ENCODE data around the gene CIZ1.
A peak's percentile ranks its signal among the peaks of the same experiment; 100 is the strongest.

The CIZ1 gene

DNA sequence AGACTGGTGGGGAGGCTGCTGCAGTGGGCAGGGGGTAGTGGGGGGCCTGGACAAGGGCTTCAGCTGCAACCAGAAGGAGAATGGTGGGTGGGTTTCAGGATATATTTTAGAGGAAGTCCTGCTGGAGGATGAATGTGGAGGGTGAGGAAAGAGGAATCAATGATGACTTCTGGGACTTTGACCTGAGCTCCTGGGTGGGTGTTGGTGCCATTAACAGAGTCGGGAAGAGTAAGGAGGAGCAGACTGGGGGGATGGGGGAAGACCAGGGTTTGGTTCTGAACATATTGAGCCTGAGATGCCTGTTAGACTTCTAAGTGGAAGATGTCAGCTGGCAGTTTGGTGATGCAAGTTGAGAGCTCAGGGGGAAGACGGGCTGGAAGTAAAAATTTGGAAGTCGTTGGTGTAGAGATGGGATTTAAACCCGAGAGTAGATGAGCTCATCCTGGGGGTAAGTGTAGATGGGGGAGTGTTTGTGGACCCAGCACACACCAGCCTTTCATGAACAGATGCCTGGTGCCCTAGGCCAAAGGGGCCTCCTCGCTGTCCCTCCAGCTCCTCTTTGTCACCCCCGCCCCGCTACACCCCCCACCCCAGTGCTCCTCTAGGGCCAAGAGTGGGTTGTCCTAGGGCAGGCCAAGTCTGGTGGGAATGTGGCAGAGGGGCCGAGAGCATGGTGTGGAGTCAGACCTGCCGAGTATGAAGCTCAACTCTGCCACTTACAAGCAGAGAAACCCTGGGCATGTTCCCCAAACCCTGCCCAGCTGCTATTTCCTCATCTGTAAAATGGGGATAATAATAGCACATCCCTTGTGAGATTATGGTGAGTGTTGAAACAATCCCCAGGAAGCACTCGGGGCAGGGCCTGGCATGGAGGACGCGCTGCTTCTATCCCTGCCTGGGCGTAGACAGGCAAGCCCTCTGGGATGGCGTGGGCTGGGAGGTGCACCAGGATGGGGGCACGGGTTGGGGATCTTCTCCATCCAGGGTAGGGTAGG lies 15.8 kb upstream of the CIZ1 start:
- Histone ChIP-seq H2BK5ac (ENCODE audit: low read length) (peak overlapping the region; percentile 17), H3K14ac (ENCODE audit: low read length) (no peak overlapping the region), H4K91ac (ENCODE audit: low read depth, low read length, poor library complexity) (no peak overlapping the region), H3K79me1 (ENCODE audit: low read depth, low read length) (peaks cover 9% of the 10 kb centered on the region), H3K27ac (replicated peaks; ENCODE audit: low read length) (no peak overlapping the region), H4K8ac (ENCODE audit: low read depth, low read length) (no peak overlapping the region), H3K23ac (ENCODE audit: low read depth, low read length, poor library complexity) (no peak overlapping the region), H3K18ac (ENCODE audit: low read length) (no peak overlapping the region), H3K4me2 (ENCODE audit: insufficient read depth, low read length, poor library complexity, severe bottlenecking) (no peak overlapping the region), H3K4me1 (ENCODE audit: control insufficient read depth in 2 of 2, insufficient read depth in 1 of 2, low read depth in 1 of 2, low read length in 2 of 2) (peaks cover 8 to 15% of the 10 kb centered on the region in 2 donors), H2AK5ac (ENCODE audit: low read depth, low read length) (no peak overlapping the region), H2AFZ (ENCODE audit: low read length) (no peak overlapping the region), H2BK120ac (ENCODE audit: low read depth, low read length) (no peak overlapping the region), H3K27me3 (ENCODE audit: control insufficient read depth in 3 of 3, insufficient read depth in 3 of 3, low read depth in 1 of 3, low read length in 3 of 3) (no peaks in the 10 kb centered on the region), H3K36me3 (replicated peaks in 1 of 2; ENCODE audit: control insufficient read depth in 2 of 2, insufficient read depth in 2 of 2, low read length in 2 of 2) (peaks cover 0 to 10% of the 10 kb centered on the region in 2 donors), H3K9ac (ENCODE audit: low read depth, low read length, poor library complexity) (no peak overlapping the region), H3K4ac (ENCODE audit: low read length) (no peak overlapping the region), H3K4me3 (ENCODE audit: low read length in 2 of 2) (no peak overlapping the region), H2BK15ac (ENCODE audit: low read length) (no peak overlapping the region), H3K9me3 (replicated peaks in 1 of 2; ENCODE audit: control insufficient read depth in 2 of 2, insufficient read depth in 1 of 2, low read depth in 1 of 2, low read length in 2 of 2) (no peaks in the 10 kb centered on the region), H2BK12ac (ENCODE audit: low read length) (no peak overlapping the region)
- WGBS, 2 donors (ENCODE audit: extremely low coverage in 2 of 2, insufficient read length in 2 of 2, insufficient replicate concordance in 1 of 2), result no CpG with 5 or more reads among the region's 15 CpGs
- no peak for DNase-seq (ENCODE audit: low spot score)

DNA sequence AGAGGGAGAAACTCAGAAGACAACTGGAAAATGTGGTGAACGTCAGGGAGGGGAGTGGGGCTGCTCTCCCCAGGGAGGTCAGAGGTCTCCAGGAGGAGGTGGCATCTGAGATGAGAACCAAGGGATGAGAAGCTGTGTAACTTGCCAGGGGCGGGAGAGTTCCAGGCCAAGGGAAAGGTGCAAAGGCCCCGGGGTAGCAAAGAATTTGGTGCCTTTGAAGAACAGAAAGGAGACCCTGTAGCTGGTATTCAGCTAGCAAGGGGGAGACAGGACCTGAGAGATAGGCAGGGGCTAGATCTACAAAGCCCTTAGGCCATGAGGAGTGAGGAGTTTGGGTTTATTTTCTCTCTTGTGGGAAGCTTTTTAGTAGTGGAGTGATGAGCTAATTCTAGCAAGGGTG lies 15.1 kb upstream of the CIZ1 start:
- Histone ChIP-seq H3K27ac (replicated peaks; ENCODE audit: low read length) (no peak overlapping the region), H4K8ac (ENCODE audit: low read depth, low read length) (no peak overlapping the region), H3K9ac (ENCODE audit: low read depth, low read length, poor library complexity) (no peak overlapping the region), H3K14ac (ENCODE audit: low read length) (no peak overlapping the region), H2BK5ac (ENCODE audit: low read length) (no peak overlapping the region), H3K4me3 (ENCODE audit: low read length in 2 of 2) (no peak overlapping the region), H3K79me1 (ENCODE audit: low read depth, low read length) (peaks cover 9% of the 10 kb centered on the region), H3K4me1 (ENCODE audit: control insufficient read depth in 2 of 2, insufficient read depth in 1 of 2, low read depth in 1 of 2, low read length in 2 of 2) (peaks cover 8 to 22% of the 10 kb centered on the region in 2 donors), H2BK120ac (ENCODE audit: low read depth, low read length) (no peak overlapping the region), H3K4ac (ENCODE audit: low read length) (no peak overlapping the region), H3K18ac (ENCODE audit: low read length) (no peak overlapping the region), H3K4me2 (ENCODE audit: insufficient read depth, low read length, poor library complexity, severe bottlenecking) (no peak overlapping the region), H2AK5ac (ENCODE audit: low read depth, low read length) (no peak overlapping the region), H2BK12ac (ENCODE audit: low read length) (no peak overlapping the region), H4K91ac (ENCODE audit: low read depth, low read length, poor library complexity) (no peak overlapping the region), H2AFZ (ENCODE audit: low read length) (no peak overlapping the region), H3K36me3 (replicated peaks in 1 of 2; ENCODE audit: control insufficient read depth in 2 of 2, insufficient read depth in 2 of 2, low read length in 2 of 2) (peaks cover 0 to 10% of the 10 kb centered on the region in 2 donors), H3K23ac (ENCODE audit: low read depth, low read length, poor library complexity) (no peak overlapping the region), H3K9me3 (replicated peaks in 1 of 2; ENCODE audit: control insufficient read depth in 2 of 2, insufficient read depth in 1 of 2, low read depth in 1 of 2, low read length in 2 of 2) (no peaks in the 10 kb centered on the region), H3K27me3 (ENCODE audit: control insufficient read depth in 3 of 3, insufficient read depth in 3 of 3, low read depth in 1 of 3, low read length in 3 of 3) (no peaks in the 10 kb centered on the region), H2BK15ac (ENCODE audit: low read length) (no peak overlapping the region)
- WGBS, 2 donors (ENCODE audit: extremely low coverage in 2 of 2, insufficient read length in 2 of 2, insufficient replicate concordance in 1 of 2), result no CpG with 5 or more reads among the region's 3 CpGs
- no peak for DNase-seq (ENCODE audit: low spot score)

GRCh38 chr9:128205296-128205944 lies 14.0 kb upstream of the CIZ1 start:
- peaks cover 8 to 22% of the 10 kb centered on the region in 2 donors for H3K4me1 ChIP-seq (ENCODE audit: control insufficient read depth in 2 of 2, insufficient read depth in 1 of 2, low read depth in 1 of 2, low read length in 2 of 2)
- no peak overlapping the region for H3K14ac ChIP-seq (ENCODE audit: low read length)
- peak overlapping the region; percentile 35 for H3K9ac ChIP-seq (ENCODE audit: low read depth, low read length, poor library complexity)
- no peak for DNase-seq (ENCODE audit: low spot score)
- no peak overlapping the region for H3K27ac ChIP-seq (replicated peaks; ENCODE audit: low read length)
- peak overlapping the region in 1 of 2 donors; percentile 20 for H3K4me3 ChIP-seq (ENCODE audit: low read length in 2 of 2)
- H3K4me2 ChIP-seq (ENCODE audit: insufficient read depth, low read length, poor library complexity, severe bottlenecking), result no peak overlapping the region
- peaks cover 0 to 10% of the 10 kb centered on the region in 2 donors for H3K36me3 ChIP-seq (replicated peaks in 1 of 2; ENCODE audit: control insufficient read depth in 2 of 2, insufficient read depth in 2 of 2, low read length in 2 of 2)
- no peak overlapping the region for H2BK15ac ChIP-seq (ENCODE audit: low read length)
- H2BK120ac ChIP-seq (ENCODE audit: low read depth, low read length), result peak overlapping the region; percentile 21
- WGBS, 2 donors (ENCODE audit: extremely low coverage in 2 of 2, insufficient read length in 2 of 2, insufficient replicate concordance in 1 of 2), result no CpG with 5 or more reads among the region's 16 CpGs
- H3K27me3 ChIP-seq (ENCODE audit: control insufficient read depth in 3 of 3, insufficient read depth in 3 of 3, low read depth in 1 of 3, low read length in 3 of 3), result no peaks in the 10 kb centered on the region
- peak overlapping the region; percentile 8 for H3K23ac ChIP-seq (ENCODE audit: low read depth, low read length, poor library complexity)
- no peak overlapping the region for H2BK5ac ChIP-seq (ENCODE audit: low read length)
- peak overlapping the region; percentile 59 for H3K4ac ChIP-seq (ENCODE audit: low read length)
- no peak overlapping the region for H4K91ac ChIP-seq (ENCODE audit: low read depth, low read length, poor library complexity)
- H4K8ac ChIP-seq (ENCODE audit: low read depth, low read length), result peak overlapping the region; percentile 29
- peak overlapping the region; percentile 68 for H3K18ac ChIP-seq (ENCODE audit: low read length)
- peak overlapping the region; percentile 58 for H2AK5ac ChIP-seq (ENCODE audit: low read depth, low read length)
- H3K79me1 ChIP-seq (ENCODE audit: low read depth, low read length), result peaks cover 9% of the 10 kb centered on the region
- peak overlapping the region; percentile 63 for H2BK12ac ChIP-seq (ENCODE audit: low read length)
- H2AFZ ChIP-seq (ENCODE audit: low read length), result no peak overlapping the region
- no peaks in the 10 kb centered on the region for H3K9me3 ChIP-seq (replicated peaks in 1 of 2; ENCODE audit: control insufficient read depth in 2 of 2, insufficient read depth in 1 of 2, low read depth in 1 of 2, low read length in 2 of 2)

GRCh38 chr9:128204858-128205257 lies 13.5 kb upstream of the CIZ1 start:
- WGBS, 2 donors (ENCODE audit: extremely low coverage in 2 of 2, insufficient read length in 2 of 2, insufficient replicate concordance in 1 of 2), result no CpG with 5 or more reads among the region's 7 CpGs
- peak overlapping the region; percentile 64 for H3K9ac ChIP-seq (ENCODE audit: low read depth, low read length, poor library complexity)

More at GRCh38 chr9:128204858-128205257, 13.5 kb upstream of the CIZ1 start:
- Histone ChIP-seq H4K91ac (ENCODE audit: low read depth, low read length, poor library complexity) (no peak overlapping the region), H4K8ac (ENCODE audit: low read depth, low read length) (peak overlapping the region; percentile 29), H2AK5ac (ENCODE audit: low read depth, low read length) (peak overlapping the region; percentile 58), H3K4ac (ENCODE audit: low read length) (no peak overlapping the region), H3K27me3 (ENCODE audit: control insufficient read depth in 3 of 3, insufficient read depth in 3 of 3, low read depth in 1 of 3, low read length in 3 of 3) (no peaks in the 10 kb centered on the region), H3K4me3 (ENCODE audit: low read length in 2 of 2) (peak overlapping the region; percentile 87 to 91), H3K4me2 (ENCODE audit: insufficient read depth, low read length, poor library complexity, severe bottlenecking) (peak overlapping the region; percentile 83), H3K23ac (ENCODE audit: low read depth, low read length, poor library complexity) (peak overlapping the region; percentile 8), H3K14ac (ENCODE audit: low read length) (no peak overlapping the region), H2BK15ac (ENCODE audit: low read length) (no peak overlapping the region), H2AFZ (ENCODE audit: low read length) (peak overlapping the region; percentile 98), H3K27ac (replicated peaks; ENCODE audit: low read length) (peak overlapping the region; percentile 94), H3K79me1 (ENCODE audit: low read depth, low read length) (peaks cover 9% of the 10 kb centered on the region), H3K4me1 (ENCODE audit: control insufficient read depth in 2 of 2, insufficient read depth in 1 of 2, low read depth in 1 of 2, low read length in 2 of 2) (peaks cover 8 to 22% of the 10 kb centered on the region in 2 donors), H2BK12ac (ENCODE audit: low read length) (no peak overlapping the region), H2BK5ac (ENCODE audit: low read length) (no peak overlapping the region), H3K9me3 (replicated peaks in 1 of 2; ENCODE audit: control insufficient read depth in 2 of 2, insufficient read depth in 1 of 2, low read depth in 1 of 2, low read length in 2 of 2) (no peaks in the 10 kb centered on the region), H3K36me3 (replicated peaks in 1 of 2; ENCODE audit: control insufficient read depth in 2 of 2, insufficient read depth in 2 of 2, low read length in 2 of 2) (peaks cover 0 to 10% of the 10 kb centered on the region in 2 donors), H3K18ac (ENCODE audit: low read length) (peak overlapping the region; percentile 98), H2BK120ac (ENCODE audit: low read depth, low read length) (peak overlapping the region; percentile 21)
- no peak for DNase-seq (ENCODE audit: low spot score)

Measured in neuronal stem cell (in vitro differentiated cells).